ENCODE results near the gene NOXO1. TPM values are rescaled to one million over a fixed set of nuclear protein-coding genes. Genes with fewer than 3 reads are reported as not detected.

The NOXO1 gene
- total and polyA plus RNA-seq, 2 donors (not counting 3 experiments of a cell fraction or from before 2014, with no cell fraction given): 0.37 to 0.60 TPM

DNA sequence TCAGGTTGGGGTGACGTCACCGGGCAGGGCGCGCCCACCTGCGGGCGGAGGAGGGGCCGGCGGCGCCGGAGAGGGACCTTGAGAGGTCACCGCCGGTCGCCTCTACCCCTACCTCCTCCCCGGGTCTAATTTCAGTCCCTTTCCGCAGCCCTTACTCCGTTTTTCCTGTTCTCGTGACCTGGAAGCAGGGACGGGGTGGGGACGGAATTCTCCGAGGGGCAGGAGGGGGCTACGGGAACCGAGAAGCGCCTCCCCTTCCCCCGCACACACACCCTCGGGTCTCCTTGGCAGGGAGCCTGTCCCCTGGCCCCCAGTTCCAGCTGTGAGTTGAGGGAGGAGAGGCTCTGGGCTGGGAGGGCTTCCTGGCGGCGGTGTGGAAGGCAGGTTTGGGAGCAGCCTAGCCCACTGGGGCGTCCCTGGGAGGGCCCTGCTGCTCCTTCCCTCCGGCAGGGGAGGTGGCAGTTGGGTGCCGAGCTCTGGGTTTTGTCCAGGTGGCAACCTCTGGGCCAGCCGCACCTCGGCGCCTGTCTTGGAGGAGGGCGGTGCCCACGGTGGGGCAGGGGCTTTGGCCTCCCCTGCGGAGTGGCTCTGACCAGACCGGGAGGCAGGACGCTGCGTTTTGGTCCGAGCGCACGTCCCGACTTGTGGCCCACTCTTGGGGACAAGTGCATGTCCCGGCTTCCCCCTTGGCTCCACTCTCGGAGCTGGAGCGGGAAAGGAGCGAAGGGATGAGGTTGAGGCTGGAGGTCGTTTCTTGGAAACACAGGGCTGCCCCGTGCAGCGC is 9.3 kb upstream of the NOXO1 start:
- ChIA-PET POLR2A (no interaction called here), CTCF (interaction anchor here (2.5 to 3.9 kb wide), 2 partner anchors 12 to 150 kb away, joined by 9 to 23 read pairs; no protein-coding TSS in a partner anchor)
- H3K9ac ChIP-seq (replicated peaks; ENCODE audit: extremely low read depth, insufficient read depth, low read length): no peak overlapping the region
- H3K9me1 ChIP-seq (replicated peaks; ENCODE audit: control insufficient read depth, extremely low read depth, insufficient read depth, low read length): no peaks in the 10 kb centered on the region
- no peaks in the 10 kb centered on the region for H4K20me1 ChIP-seq (replicated peaks; ENCODE audit: control insufficient read depth, extremely low read depth, insufficient read depth, low read length)
- H3K79me2 ChIP-seq (ENCODE audit: control insufficient read depth, insufficient read depth, low read length): no peaks in the 10 kb centered on the region
- dilution Hi-C loops (cut with MboI; ENCODE audit: extremely low pct_ligation_motif_present, low sequenced_read_pairs) (no loop called here), intact Hi-C loops (cut with micrococcal nuclease) (no loop called here)
- TF ChIP-seq JUN (IDR thresholded peaks at IDR 0.05; ENCODE audit: borderline replicate concordance, insufficient read depth, insufficient read length, low read depth) (no peak), GATA2 (IDR thresholded peaks at IDR 0.05; ENCODE audit: insufficient read depth, insufficient read length, low read depth, low read length) (no peak), MYC (IDR thresholded peaks at IDR 0.05; ENCODE audit: low read depth, low read length) (no peak), FOS (IDR thresholded peaks at IDR 0.05; ENCODE audit: borderline replicate concordance, insufficient read depth, low read length) (no peak), EZH2 (IDR thresholded peaks at IDR 0.05; ENCODE audit: borderline replicate concordance, low read depth, low read length, severe bottlenecking) (peak; percentile 87), POLR2AphosphoS5 (IDR thresholded peaks at IDR 0.05; ENCODE audit: insufficient read depth, low read depth, low read length) (no peak)
- TF ChIP-seq, protein P1, sequence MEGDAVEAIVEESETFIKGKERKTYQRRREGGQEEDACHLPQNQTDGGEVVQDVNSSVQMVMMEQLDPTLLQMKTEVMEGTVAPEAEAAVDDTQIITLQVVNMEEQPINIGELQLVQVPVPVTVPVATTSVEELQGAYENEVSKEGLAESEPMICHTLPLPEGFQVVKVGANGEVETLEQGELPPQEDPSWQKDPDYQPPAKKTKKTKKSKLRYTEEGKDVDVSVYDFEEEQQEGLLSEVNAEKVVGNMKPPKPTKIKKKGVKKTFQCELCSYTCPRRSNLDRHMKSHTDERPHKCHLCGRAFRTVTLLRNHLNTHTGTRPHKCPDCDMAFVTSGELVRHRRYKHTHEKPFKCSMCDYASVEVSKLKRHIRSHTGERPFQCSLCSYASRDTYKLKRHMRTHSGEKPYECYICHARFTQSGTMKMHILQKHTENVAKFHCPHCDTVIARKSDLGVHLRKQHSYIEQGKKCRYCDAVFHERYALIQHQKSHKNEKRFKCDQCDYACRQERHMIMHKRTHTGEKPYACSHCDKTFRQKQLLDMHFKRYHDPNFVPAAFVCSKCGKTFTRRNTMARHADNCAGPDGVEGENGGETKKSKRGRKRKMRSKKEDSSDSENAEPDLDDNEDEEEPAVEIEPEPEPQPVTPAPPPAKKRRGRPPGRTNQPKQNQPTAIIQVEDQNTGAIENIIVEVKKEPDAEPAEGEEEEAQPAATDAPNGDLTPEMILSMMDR (IDR thresholded peaks at IDR 0.05; ENCODE audit: extremely low read depth in 1 of 2, insufficient read depth in 1 of 2, low read depth in 1 of 2, low read length in 2 of 2): no peak
- no peak for DNase-seq (ENCODE audit: low read depth, low spot score)
- H3K36me3 ChIP-seq (ENCODE audit: control insufficient read depth in 2 of 2, extremely low read depth in 1 of 2, insufficient read depth in 2 of 2, low read length in 2 of 2): peaks cover 0 to 7% of the 10 kb centered on the region in 2 experiments
- peaks cover 23 to 24% of the 10 kb centered on the region in 2 experiments for H3K27me3 ChIP-seq (ENCODE audit: control insufficient read depth in 2 of 2, insufficient read depth in 2 of 2, low read length in 2 of 2)
- no peak overlapping the region for H2AFZ ChIP-seq (ENCODE audit: low read depth, low read length)
- H3K27ac ChIP-seq (ENCODE audit: insufficient read depth, low read depth, low read length): no peak overlapping the region
- FAIRE-seq: no peak
- no peak overlapping the region for H3K4me2 ChIP-seq (ENCODE audit: insufficient read depth, low read length)
- no TSS peak for BruUV-seq (replicated peaks)
- H3K9me3 ChIP-seq (replicated peaks; ENCODE audit: control insufficient read depth, insufficient read depth, low read length): no peaks in the 10 kb centered on the region
- H3K4me3 ChIP-seq (replicated peaks in 1 of 3; ENCODE audit: insufficient read depth in 1 of 3, low read depth in 1 of 3, low read length in 3 of 3): no peak overlapping the region
- H3K4me1 ChIP-seq (ENCODE audit: control insufficient read depth, extremely low read depth, insufficient read depth, low read length): peaks cover 7% of the 10 kb centered on the region

All from endothelial cell of umbilical vein (primary cell).